H7 (cell line): ENCODE results near the gene USP34. TPM values are rescaled to one million over a fixed set of nuclear protein-coding genes. Genes with fewer than 3 reads are reported as not detected.

Source experiments
- DNase-seq: peaks from one replicate; pipeline ENCODE4 v3.0.0; 2012
- H3K27me3 ChIP-seq: 2 replicates; pipeline ENCODE4 v1.6.0; 2011; ENCODE audit warnings: mild to moderate bottlenecking, low read length; ENCODE audit not compliant: control insufficient read depth, insufficient read depth
- H3K36me3 ChIP-seq: replicated peaks from 2 replicates; pipeline ENCODE4 v1.5.1; 2011; ENCODE audit warnings: low read length; ENCODE audit not compliant: control insufficient read depth, insufficient read depth
- H3K4me3 ChIP-seq: 2 replicates; pipeline ENCODE4 v1.5.1; 2011; ENCODE audit warnings: low read depth, mild to moderate bottlenecking, control low read depth, low read length, moderate library complexity; ENCODE audit not compliant: insufficient read depth
- total RNA-seq: library from RNA; depleted of rRNA; stranded (reverse); fragments of >200 nt; shearing (Covaris generic); gene quantifications from 2 replicates; pipeline ENCODE4 v1.2.3, GENCODE V29; 2014

The USP34 gene
- total RNA-seq, 1 experiment from 2014 or later, result 48.6 TPM

GRCh38 chr2:61380056-61380881 lies 90.6 kb downstream of the USP34 start:
- DNase-seq, result no peak
- no peaks in the 10 kb centered on the region for H3K27me3 ChIP-seq
- peaks cover 5% of the 10 kb centered on the region for H3K36me3 ChIP-seq
- H3K4me3 ChIP-seq, result no peak overlapping the region

- Histone ChIP-seq H3K36me3 (peaks cover 7% of the 10 kb centered on the region), H3K4me3 (no peak overlapping the region), H3K27me3 (no peaks in the 10 kb centered on the region)
- DNase-seq, result no peak
Observed at GRCh38 chr2:61379521-61379920, 91.4 kb downstream of the USP34 start.

GRCh38 chr2:61378281-61378680 lies 92.6 kb downstream of the USP34 start:
- H3K36me3 ChIP-seq, result peaks cover 7% of the 10 kb centered on the region
- H3K4me3 ChIP-seq, result no peak overlapping the region
- DNase-seq, result no peak
- no peaks in the 10 kb centered on the region for H3K27me3 ChIP-seq

- no peak for DNase-seq
- Histone ChIP-seq H3K36me3 (peaks cover 7% of the 10 kb centered on the region), H3K27me3 (no peaks in the 10 kb centered on the region), H3K4me3 (no peak overlapping the region)
Observed at GRCh38 chr2:61377046-61377445, 93.8 kb downstream of the USP34 start.

- H3K36me3 ChIP-seq, result peaks cover 5% of the 10 kb centered on the region; the same call in 1 of the 2 replicates
- no peak overlapping the region for H3K4me3 ChIP-seq
- no peak for DNase-seq
- H3K27me3 ChIP-seq, result no peaks in the 10 kb centered on the region
Observed at GRCh38 chr2:61376211-61376610, 94.7 kb downstream of the USP34 start.

- Histone ChIP-seq H3K4me3 (no peak overlapping the region), H3K36me3 (peaks cover 1% of the 10 kb centered on the region; the same call in 1 of the 2 replicates), H3K27me3 (no peaks in the 10 kb centered on the region)
- DNase-seq, result no peak
Observed at GRCh38 chr2:61371027-61371426, 99.9 kb downstream of the USP34 start.

- H3K36me3 ChIP-seq, result no peaks in the 10 kb centered on the region; the same call in 1 of the 2 replicates
- no peaks in the 10 kb centered on the region for H3K27me3 ChIP-seq
- H3K4me3 ChIP-seq, result no peak overlapping the region
- DNase-seq, result no peak
Observed at GRCh38 chr2:61368687-61369665, 101.9 kb downstream of the USP34 start.

- DNase-seq, result no peak
- Histone ChIP-seq H3K27me3 (no peaks in the 10 kb centered on the region), H3K4me3 (no peak overlapping the region), H3K36me3 (no peaks in the 10 kb centered on the region; the same call in 1 of the 2 replicates)
Observed at GRCh38 chr2:61367177-61367576, 103.7 kb downstream of the USP34 start.

GRCh38 chr2:61363580-61363979 lies 107.3 kb downstream of the USP34 start:
- Histone ChIP-seq H3K36me3 (no peaks in the 10 kb centered on the region; the same call in 1 of the 2 replicates), H3K27me3 (no peaks in the 10 kb centered on the region), H3K4me3 (no peak overlapping the region)
- no peak for DNase-seq

GRCh38 chr2:61362873-61363272 lies 108.0 kb downstream of the USP34 start:
- no peaks in the 10 kb centered on the region; the same call in 1 of the 2 replicates for H3K36me3 ChIP-seq

GRCh38 chr2:61361068-61361467 lies 109.8 kb downstream of the USP34 start:
- H3K27me3 ChIP-seq, result no peaks in the 10 kb centered on the region
- H3K36me3 ChIP-seq, result no peaks in the 10 kb centered on the region; the same call in 1 of the 2 replicates

More at GRCh38 chr2:61362873-61363272, 108.0 kb downstream of the USP34 start:
- Histone ChIP-seq H3K27me3 (no peaks in the 10 kb centered on the region), H3K4me3 (no peak overlapping the region)
- no peak for DNase-seq

GRCh38 chr2:61359058-61359457 lies 111.8 kb downstream of the USP34 start:
- H3K27me3 ChIP-seq, result no peaks in the 10 kb centered on the region
- no peak for DNase-seq
- H3K4me3 ChIP-seq, result no peak overlapping the region
- H3K36me3 ChIP-seq, result peaks cover 1% of the 10 kb centered on the region; the same call in 1 of the 2 replicates

More at GRCh38 chr2:61361068-61361467, 109.8 kb downstream of the USP34 start:
- DNase-seq, result no peak
- H3K4me3 ChIP-seq, result no peak overlapping the region

GRCh38 chr2:61357681-61358080 lies 113.2 kb downstream of the USP34 start:
- no peak for DNase-seq
- Histone ChIP-seq H3K36me3 (peaks cover 1% of the 10 kb centered on the region; the same call in 1 of the 2 replicates), H3K27me3 (no peaks in the 10 kb centered on the region), H3K4me3 (no peak overlapping the region)

GRCh38 chr2:61356958-61357350 lies 113.9 kb downstream of the USP34 start:
- no peak overlapping the region for H3K4me3 ChIP-seq
- peaks cover 1% of the 10 kb centered on the region; the same call in 1 of the 2 replicates for H3K36me3 ChIP-seq
- DNase-seq, result no peak
- no peaks in the 10 kb centered on the region for H3K27me3 ChIP-seq
